Esophagus muscularis mucosa (tissue), 4 donors: Measurements from ENCODE around the gene PDE4A. TPM values are rescaled to one million over a fixed set of nuclear protein-coding genes. Genes with fewer than 3 reads are reported as not detected.
A peak's percentile ranks its signal among the peaks of the same experiment; 100 is the strongest.

Source experiments
- DNase-seq: peaks from one replicate; pipeline ENCODE4 v3.0.0-alpha.2; 2017; ENCODE audit errors: extremely low spot score
- H3K27ac ChIP-seq, 4 donors: fragments of 200-600 bp; sonication (generic); replicated peaks in 1 of 4; 1 replicate in 3 of 4; 2 replicates in 1 of 4; pipeline ENCODE4 v1.5.1; 2016 to 2019; ENCODE audit warnings: mild to moderate bottlenecking in 1 of 4
- H3K27me3 ChIP-seq, 4 donors: fragments of 200-600 bp; sonication (generic); one replicate each; pipeline versions ENCODE4 v1.5.1 to v1.6.0; 2016 to 2019
- H3K36me3 ChIP-seq, 4 donors: fragments of 200-600 bp; sonication (generic); one replicate each; pipeline ENCODE4 v1.5.1; 2016 to 2019
- H3K4me1 ChIP-seq, 4 donors: fragments of 200-600 bp; sonication (generic); one replicate each; pipeline ENCODE4 v1.5.1; 2016 to 2019
- H3K4me3 ChIP-seq, 4 donors: fragments of 200-600 bp; sonication (generic); 1 replicate in 2 of 4; 2 replicates in 2 of 4; pipeline ENCODE4 v1.5.1; 2016 to 2019; ENCODE audit warnings: mild to moderate bottlenecking in 4 of 4, moderate library complexity in 1 of 4
- H3K9me3 ChIP-seq, 4 donors: fragments of 200-600 bp; sonication (generic); 1 replicate in 3 of 4; 2 replicates in 1 of 4; pipeline ENCODE4 v1.5.1; 2016 to 2019
- CTCF ChIP-seq, 3 experiments: fragments of 200-600 bp in 2 of 3; fragments of 450-650 bp in 1 of 3; sonication (generic) in 2 of 3; IDR thresholded peaks; one replicate each; pipeline ENCODE4 v1.5.1; 2017 to 2019; ENCODE audit warnings: antibody characterized with exemption in 3 of 3, mild to moderate bottlenecking in 2 of 3, moderate library complexity in 1 of 3
- EP300 ChIP-seq: sonication (generic); formaldehyde crosslinking; IDR thresholded peaks from one replicate; pipeline ENCODE4 v1.6.1; 2017; ENCODE audit warnings: antibody characterized with exemption
- POLR2A ChIP-seq: fragments of 450-650 bp; IDR thresholded peaks from one replicate; pipeline ENCODE4 v1.6.1; 2017; ENCODE audit warnings: antibody characterized with exemption, moderate library complexity, mild to moderate bottlenecking, low read depth
- POLR2AphosphoS5 ChIP-seq, 2 donors: sonication (generic); formaldehyde crosslinking; IDR thresholded peaks; one replicate each; pipeline ENCODE4 v1.6.1; 2017; ENCODE audit warnings: antibody characterized with exemption in 2 of 2
- WGBS: methylation state at CpG from one replicate; pipeline ENCODE4 v1.1.5; 2018; 5-methylcytosine and 5-hydroxymethylcytosine counted together
- intact Hi-C: fragments of 100-400 bp; cut with DNase I; formaldehyde crosslinking; loops from one replicate; pipeline ENCODE4 v1.15.1; 2023
- total RNA-seq, 4 donors: library from RNA; depleted of rRNA; stranded (reverse); fragments of >200 nt; gene quantifications; one replicate each; pipeline versions ENCODE4 v1.1.0 to v1.2.1, GENCODE V29; 2016

Gene PDE4A
- total RNA-seq, 4 donors from 2014 or later: 11.6 to 24.5 (median 14.1) TPM

DNA sequence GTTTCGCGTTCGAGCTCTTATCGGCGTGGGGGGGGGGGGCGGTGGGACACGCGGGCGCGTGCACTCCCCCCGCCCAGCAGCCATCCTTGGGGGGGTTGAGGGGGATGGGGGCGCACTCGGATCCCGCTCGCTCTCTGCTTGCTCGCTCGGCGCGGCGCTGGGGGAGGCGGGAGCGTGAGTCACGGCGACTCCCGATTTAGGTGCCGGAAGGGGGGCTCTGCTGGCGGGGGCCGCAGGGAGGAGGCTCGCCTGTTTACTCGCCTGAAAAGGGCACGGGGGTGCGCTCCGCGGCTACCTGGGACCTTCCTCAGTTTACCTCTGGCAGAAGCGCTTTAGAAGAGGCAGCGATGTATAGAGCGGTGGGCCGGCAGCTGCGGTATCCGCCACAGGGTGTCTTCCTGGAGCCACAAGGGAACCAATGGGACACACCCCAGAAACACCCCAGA is 1.1 kb upstream of the PDE4A start:
- DNase-seq: no peak
- WGBS: no CpG with 5 or more reads among the region's 40 CpGs
- Histone ChIP-seq H3K4me3 (peak overlapping the region; percentile 7 to 42 (median 30)), H3K9me3 (peaks cover 0 to 5% (median 2%) of the 10 kb centered on the region in 4 donors), H3K4me1 (peaks cover 43 to 64% (median 49%) of the 10 kb centered on the region in 4 donors), H3K27ac (no peak overlapping the region), H3K36me3 (no peaks in the 10 kb centered on the region), H3K27me3 (peaks cover 14 to 98% (median 76%) of the 10 kb centered on the region in 4 donors)
- intact Hi-C loops: no loop called here
- TF ChIP-seq POLR2AphosphoS5 (IDR thresholded peaks at IDR 0.05): no peak
- no peak for TF ChIP-seq EP300
- TF ChIP-seq POLR2A: no peak
- no peak for TF ChIP-seq CTCF (IDR thresholded peaks at IDR 0.05)

- peaks cover 47 to 70% (median 55%) of the 10 kb centered on the region in 4 donors for H3K4me1 ChIP-seq
- H3K9me3 ChIP-seq: no peaks in the 10 kb centered on the region
These were observed 493 bp upstream of the PDE4A start for GRCh38 chr19:10419646-10420443.

GRCh38 chr19:10421240-10422045 is 1.1 kb downstream of the PDE4A start:
- Histone ChIP-seq H3K4me3 (peak overlapping the region in 2 of 4 donors; percentile 29 to 42), H3K9me3 (no peaks in the 10 kb centered on the region), H3K27ac (no peak overlapping the region), H3K36me3 (no peaks in the 10 kb centered on the region), H3K4me1 (peaks cover 42 to 67% (median 50%) of the 10 kb centered on the region in 4 donors), H3K27me3 (peaks cover 14 to 98% (median 82%) of the 10 kb centered on the region in 4 donors)
- no peak for TF ChIP-seq EP300
- no peak for DNase-seq
- 21% methylated on average over 17 of the region's 17 CpGs for WGBS
- intact Hi-C loops: no loop called here

More at GRCh38 chr19:10419646-10420443, 493 bp upstream of the PDE4A start:
- intact Hi-C loops: no loop called here
- Histone ChIP-seq H3K4me3 (peak overlapping the region; percentile 27 to 42 (median 34)), H3K27me3 (peaks cover 14 to 98% (median 80%) of the 10 kb centered on the region in 4 donors), H3K36me3 (no peaks in the 10 kb centered on the region), H3K27ac (no peak overlapping the region)
- WGBS: under 1% methylated on average over 30 of the region's 61 CpGs
- DNase-seq: no peak
- TF ChIP-seq POLR2A (no peak), EP300 (no peak), CTCF (IDR thresholded peaks at IDR 0.05) (no peak), POLR2AphosphoS5 (IDR thresholded peaks at IDR 0.05) (no peak)

- Histone ChIP-seq H3K36me3 (no peaks in the 10 kb centered on the region), H3K27ac (no peak overlapping the region), H3K9me3 (no peaks in the 10 kb centered on the region), H3K27me3 (peaks cover 14 to 98% (median 76%) of the 10 kb centered on the region in 4 donors), H3K4me1 (peaks cover 36 to 61% (median 44%) of the 10 kb centered on the region in 4 donors), H3K4me3 (no peak overlapping the region)
- TF ChIP-seq POLR2A: no peak
- TF ChIP-seq POLR2AphosphoS5 (IDR thresholded peaks at IDR 0.05): no peak
- no peak for TF ChIP-seq EP300
- no peak for TF ChIP-seq CTCF (IDR thresholded peaks at IDR 0.05)
- no peak for DNase-seq
- WGBS: 33% methylated on average over 1 of the region's 4 CpGs
- intact Hi-C loops: no loop called here
These were observed 1.7 kb downstream of the PDE4A start for GRCh38 chr19:10422046-10422461.

DNA sequence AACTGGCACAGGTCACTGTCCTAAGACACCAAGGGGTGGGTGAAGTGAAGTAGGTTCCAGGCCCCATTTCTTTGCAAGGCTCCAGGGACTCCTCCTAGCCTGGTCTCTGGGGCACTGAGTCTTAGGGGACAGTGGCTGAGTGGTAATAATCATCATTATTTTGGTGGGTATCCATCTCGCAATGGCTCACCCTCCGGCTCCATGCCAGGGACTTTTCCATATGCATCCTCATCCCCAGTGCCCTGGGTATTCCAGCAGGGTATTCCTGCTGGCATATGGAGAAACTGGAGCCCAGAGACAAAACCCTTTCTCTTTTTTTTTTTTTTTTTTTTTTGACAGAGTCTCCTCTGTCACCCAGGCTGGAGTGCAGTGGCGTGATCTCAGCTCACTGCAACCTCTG is 2.5 kb downstream of the PDE4A start:
- H3K27me3 ChIP-seq: peaks cover 9 to 91% (median 68%) of the 10 kb centered on the region in 4 donors
- no peak overlapping the region for H3K27ac ChIP-seq
- no peak for DNase-seq
- no peaks in the 10 kb centered on the region for H3K9me3 ChIP-seq
- H3K4me1 ChIP-seq: peaks cover 36 to 53% (median 42%) of the 10 kb centered on the region in 4 donors
- intact Hi-C loops: no loop called here
- H3K4me3 ChIP-seq: no peak overlapping the region
- TF ChIP-seq CTCF (IDR thresholded peaks at IDR 0.05) (no peak), POLR2AphosphoS5 (IDR thresholded peaks at IDR 0.05) (no peak), POLR2A (no peak), EP300 (no peak)
- no peaks in the 10 kb centered on the region for H3K36me3 ChIP-seq
- WGBS: 80% methylated on average over 3 of the region's 3 CpGs
